T-cell (primary cell): Measurements from ENCODE around the gene SLC2A3. TPM values are rescaled to one million over a fixed set of nuclear protein-coding genes. Genes with fewer than 3 reads are reported as not detected.
"Not testable (repeated sequence)": the region's sequence is repeated elsewhere in the genome, so short reads cannot be mapped to it uniquely, and the experiment has no call there.

Experiments used
- ATAC-seq, 4 experiments: fragments of 200-7000 bp in 3 of 4; fragments of 150-1000 bp in 1 of 4; cut with Tn5 transposase; replicated peaks in 1 of 4; 1 replicate in 3 of 4; 2 replicates in 1 of 4; pipeline ENCODE4 v1.10.0; 2021; ENCODE audit warnings: moderate library complexity in 3 of 4, mild to moderate bottlenecking in 2 of 4, moderate number of reproducible peaks in 1 of 4
- CTCF ChIA-PET, 2 donors: fragments of 300-600 bp; sonication (Branson Sonifier 250); formaldehyde crosslinking; loops; one replicate each; lab custom pipeline; 2022; ENCODE audit warnings: antibody characterized with exemption in 2 of 2; lab: Charles Lee
- POLR2A ChIA-PET, 2 donors: fragments of 300-600 bp; sonication (Branson Sonifier 250); formaldehyde crosslinking; loops; one replicate each; lab custom pipeline; 2022; ENCODE audit warnings: antibody characterized with exemption in 2 of 2; lab: Charles Lee
- DNase-seq, 35 experiments: peaks; one replicate each; pipeline versions ENCODE4 v3.0.0 to v3.0.0-alpha.2; 2013 to 2023
- H3K27ac ChIP-seq: one replicate; pipeline ENCODE4 v1.5.1; 2013; ENCODE audit warnings: low read length
- H3K27me3 ChIP-seq, 2 experiments: replicated peaks in 1 of 2; 1 replicate in 1 of 2; 2 replicates in 1 of 2; pipeline versions ENCODE4 v1.6.1 to v1.7.0; 2013; ENCODE audit warnings: low read length in 1 of 2, mixed read lengths in 1 of 2; ENCODE audit not compliant: control insufficient read depth in 2 of 2, insufficient read depth in 2 of 2; ENCODE audit errors: extremely low read depth in 1 of 2
- H3K36me3 ChIP-seq, 2 donors: 1 replicate in 1 of 2; 2 replicates in 1 of 2; pipeline versions ENCODE4 v1.6.1 to v1.7.0; 2013; ENCODE audit warnings: low read length in 1 of 2; ENCODE audit not compliant: control insufficient read depth in 2 of 2, insufficient read depth in 1 of 2; ENCODE audit errors: extremely low read depth in 1 of 2
- H3K4me1 ChIP-seq, 2 experiments: 1 replicate in 1 of 2; 2 replicates in 1 of 2; pipeline versions ENCODE4 v1.6.1 to v1.7.0; 2013; ENCODE audit warnings: low read length in 2 of 2, mixed read lengths in 1 of 2; ENCODE audit not compliant: insufficient read depth in 2 of 2, control insufficient read depth in 1 of 2; ENCODE audit errors: extremely low read depth in 1 of 2
- H3K4me3 ChIP-seq, 2 donors: 1 replicate in 1 of 2; 2 replicates in 1 of 2; pipeline versions ENCODE4 v1.5.1 to v1.7.0; 2013; ENCODE audit warnings: mild to moderate bottlenecking in 2 of 2, low read length in 1 of 2, moderate library complexity in 1 of 2; ENCODE audit not compliant: control insufficient read depth in 1 of 2; ENCODE audit errors: extremely low read depth in 1 of 2
- H3K9me3 ChIP-seq: 2 replicates; pipeline ENCODE4 v1.7.0; 2013
- H3K27ac Mint-ChIP-seq, 2 donors: one replicate each; pipeline ENCODE4 v1.8.0; 2020 to 2021; ENCODE audit warnings: mild to moderate bottlenecking in 2 of 2, mixed read lengths in 2 of 2
- H3K27me3 Mint-ChIP-seq, 2 donors: one replicate each; pipeline ENCODE4 v1.8.0; 2021 to 2022; ENCODE audit warnings: mixed read lengths in 2 of 2
- H3K36me3 Mint-ChIP-seq: one replicate; pipeline ENCODE4 v1.8.0; 2021; ENCODE audit warnings: mixed read lengths
- H3K4me1 Mint-ChIP-seq, 3 donors: one replicate each; pipeline ENCODE4 v1.8.0; 2020 to 2022; ENCODE audit warnings: mixed read lengths in 3 of 3, mild to moderate bottlenecking in 1 of 3
- H3K4me3 Mint-ChIP-seq, 3 donors: one replicate each; pipeline ENCODE4 v1.8.0; 2020 to 2022; ENCODE audit warnings: mild to moderate bottlenecking in 3 of 3, mixed read lengths in 3 of 3, moderate library complexity in 3 of 3
- H3K9me3 Mint-ChIP-seq, 3 donors: one replicate each; pipeline ENCODE4 v1.8.0; 2020 to 2022; ENCODE audit warnings: mixed read lengths in 3 of 3
- WGBS: methylation state at CpG from one replicate; pipeline ENCODE4 v1.1.5; 2013; ENCODE audit warnings: missing lambda C conversion rate; ENCODE audit not compliant: insufficient coverage; 5-methylcytosine and 5-hydroxymethylcytosine counted together
- total RNA-seq, 35 experiments: library from RNA in 6 of 35; stranded (reverse) in 6 of 35; fragments of 120-200 nt in 1 of 35; gene quantifications; one replicate each; pipeline versions ENCODE4 v1.2.1 to v1.2.4 and lab custom pipeline; 2013 to 2026

The SLC2A3 gene
- total RNA-seq, 5 donors from 2014 or later (not counting 1 experiment from before 2014, with no cell fraction given): 125 to 803 (median 160) TPM

GRCh38 chr12:7977351-7978124 is 41.6 kb upstream of the SLC2A3 start:
- H3K4me3 Mint-ChIP-seq: peak overlapping the region in 1 of 3 donors; percentile 18
- H3K36me3 ChIP-seq, H3K27ac ChIP-seq, H3K27me3 Mint-ChIP-seq, H3K4me3 ChIP-seq, CTCF ChIA-PET, H3K9me3 Mint-ChIP-seq, DNase-seq, H3K9me3 ChIP-seq, H3K36me3 Mint-ChIP-seq, H3K27me3 ChIP-seq, H3K27ac Mint-ChIP-seq, H3K4me1 ChIP-seq: not testable (repeated sequence)
- peaks cover 0 to 18% (median 9%) of the 10 kb centered on the region in 3 donors for H3K4me1 Mint-ChIP-seq
- POLR2A ChIA-PET: interaction anchor here (0.5 to 1.1 kb wide), 3 partner anchors 10 to 16 kb away, joined by 3 read pairs; no protein-coding TSS in a partner anchor
- WGBS: no CpG with 5 or more reads among the region's 13 CpGs
- ATAC-seq: peak in 1 of 4 experiments; percentile 20

GRCh38 chr12:7973457-7973825 is 37.5 kb upstream of the SLC2A3 start:
- WGBS: no CpG with 5 or more reads among the region's 6 CpGs
- POLR2A ChIA-PET: interaction anchor here in 1 of 2 donors (1.2 kb wide), 1 partner anchor 13 kb away, joined by 3 read pairs; no protein-coding TSS in a partner anchor
- no peaks in the 10 kb centered on the region for H3K36me3 ChIP-seq

GRCh38 chr12:7972734-7973456 is 36.9 kb upstream of the SLC2A3 start:
- Mint-ChIP-seq H3K36me3 (no peaks in the 10 kb centered on the region), H3K4me3 (peak overlapping the region; percentile 67 to 77 (median 73)), H3K4me1 (peaks cover 24 to 36% (median 31%) of the 10 kb centered on the region in 3 donors), H3K9me3 (no peaks in the 10 kb centered on the region), H3K27me3 (no peaks in the 10 kb centered on the region), H3K27ac (peak overlapping the region; percentile 91 to 93)
- Histone ChIP-seq H3K4me1 (peaks cover 2 to 31% of the 10 kb centered on the region in 2 experiments), H3K9me3 (no peaks in the 10 kb centered on the region), H3K4me3 (no peak overlapping the region), H3K27ac (peak overlapping the region; percentile 63), H3K36me3 (no peaks in the 10 kb centered on the region), H3K27me3 (peaks cover 0 to 2% of the 10 kb centered on the region in 2 experiments)
- ATAC-seq (no peak), DNase-seq (no peak)
- 92% methylated on average over 9 of the region's 19 CpGs for WGBS
- POLR2A ChIA-PET: interaction anchor here in 1 of 2 donors (0.6 kb wide), 3 partner anchors 11 to 110 kb away, joined by 3 to 4 read pairs (median 3); no protein-coding TSS in a partner anchor
- CTCF ChIA-PET: interaction anchor here in 1 of 2 donors (1.9 kb wide), 1 partner anchor 40 kb away, joined by 4 read pairs; no protein-coding TSS in a partner anchor

More at GRCh38 chr12:7973457-7973825, 37.5 kb upstream of the SLC2A3 start:
- Mint-ChIP-seq H3K27ac (peak overlapping the region; percentile 85 to 91), H3K27me3 (no peaks in the 10 kb centered on the region), H3K4me1 (peaks cover 24 to 36% (median 31%) of the 10 kb centered on the region in 3 donors), H3K4me3 (peak overlapping the region; percentile 37 to 67 (median 50)), H3K36me3 (no peaks in the 10 kb centered on the region), H3K9me3 (no peaks in the 10 kb centered on the region)
- ATAC-seq: no peak
- no peak overlapping the region for H3K27ac ChIP-seq
- H3K27me3 ChIP-seq: peaks cover 0 to 4% of the 10 kb centered on the region in 2 experiments
- H3K9me3 ChIP-seq: no peaks in the 10 kb centered on the region
- DNase-seq: no peak
- CTCF ChIA-PET: interaction anchor here (0.5 to 1.9 kb wide), 4 partner anchors 40 to 138 kb away, joined by 4 read pairs; no protein-coding TSS in a partner anchor
- H3K4me1 ChIP-seq: peaks cover 2 to 29% of the 10 kb centered on the region in 2 experiments
- no peak overlapping the region for H3K4me3 ChIP-seq

- Mint-ChIP-seq H3K4me3 (peak overlapping the region; percentile 67 to 77 (median 73)), H3K27ac (peak overlapping the region; percentile 91 to 93), H3K4me1 (peaks cover 24 to 36% (median 31%) of the 10 kb centered on the region in 3 donors)
- H3K9me3 Mint-ChIP-seq, H3K9me3 ChIP-seq, H3K36me3 ChIP-seq, H3K36me3 Mint-ChIP-seq, H3K27me3 ChIP-seq, H3K27me3 Mint-ChIP-seq, H3K4me3 ChIP-seq, DNase-seq: not testable (repeated sequence)
- CTCF ChIA-PET: interaction anchor here in 1 of 2 donors (1.9 kb wide), 1 partner anchor 39 kb away, joined by 4 read pairs; no protein-coding TSS in a partner anchor
- ATAC-seq: peak in 2 of 4 experiments; percentile 23 to 25
- H3K4me1 ChIP-seq: peaks cover 2 to 31% of the 10 kb centered on the region in 2 experiments
- POLR2A ChIA-PET: interaction anchor here in 1 of 2 donors (0.6 kb wide), 3 partner anchors 11 to 110 kb away, joined by 3 to 4 read pairs (median 3); no protein-coding TSS in a partner anchor
- no CpG with 5 or more reads among the region's 9 CpGs for WGBS
- H3K27ac ChIP-seq: peak overlapping the region; percentile 63
Measured at GRCh38 chr12:7972269-7972668, 36.3 kb upstream of the SLC2A3 start.

- not testable (repeated sequence) for DNase-seq, H3K36me3 Mint-ChIP-seq, H3K27me3 ChIP-seq, H3K36me3 ChIP-seq, ATAC-seq, H3K9me3 Mint-ChIP-seq, H3K27me3 Mint-ChIP-seq, H3K9me3 ChIP-seq
- Histone ChIP-seq H3K27ac (peak overlapping the region; percentile 95), H3K4me1 (peaks cover 2 to 31% of the 10 kb centered on the region in 2 experiments), H3K4me3 (peak overlapping the region; percentile 18 to 61)
- Mint-ChIP-seq H3K27ac (peak overlapping the region; percentile 94 to 96), H3K4me3 (peak overlapping the region; percentile 81 to 89 (median 86)), H3K4me1 (peaks cover 24 to 34% (median 31%) of the 10 kb centered on the region in 3 donors)
- no CpG with 5 or more reads among the region's 7 CpGs for WGBS
- POLR2A ChIA-PET: interaction anchor here (1.2 to 2.0 kb wide), 6 partner anchors 10 to 56 kb away, joined by 3 to 62 read pairs (median 12); partner anchors contain the start of gene SLC2A3 (in 1 of the 2)
- CTCF ChIA-PET: interaction anchor here (0.6 to 1.9 kb wide), 6 partner anchors 9 to 42 kb away, joined by 3 to 23 read pairs (median 7); no protein-coding TSS in a partner anchor
Measured at GRCh38 chr12:7971765-7972164, 35.8 kb upstream of the SLC2A3 start.
